K562 (cell line): Measurements from ENCODE around the gene KMO. TPM values are rescaled to one million over a fixed set of nuclear protein-coding genes. Genes with fewer than 3 reads are reported as not detected.

Source experiments
- ATF4 ChIP-seq: fragments of 450-650 bp; formaldehyde crosslinking; IDR thresholded peaks from 2 replicates; pipeline ENCODE4 v1.4.0; 2022; ENCODE audit warnings: mild to moderate bottlenecking, moderate library complexity
- CEBPB ChIP-seq: fragments of 450-650 bp; IDR thresholded peaks from 2 replicates; pipeline ENCODE4 v1.6.1; 2016; ENCODE audit warnings: missing genetic modification characterization, missing compliant biosample characterization
- HDAC2 ChIP-seq: fragments of 450-650 bp; IDR thresholded peaks from 2 replicates; pipeline ENCODE4 v1.6.1; 2016; ENCODE audit warnings: mild to moderate bottlenecking
- LEF1 ChIP-seq: fragments of 450-650 bp; IDR thresholded peaks from 2 replicates; pipeline ENCODE4 v1.6.1; 2016; ENCODE audit warnings: mild to moderate bottlenecking
- MTA3 ChIP-seq: fragments of 450-650 bp; formaldehyde crosslinking; IDR thresholded peaks from 2 replicates; pipeline ENCODE4 v1.6.1; 2017; ENCODE audit warnings: mild to moderate bottlenecking, borderline replicate concordance
- NCOA2 ChIP-seq, 2 experiments: fragments of 450-650 bp; IDR thresholded peaks; 2 replicates each; pipeline ENCODE4 v1.6.1; 2018; ENCODE audit warnings: mild to moderate bottlenecking in 2 of 2, moderate library complexity in 1 of 2; ENCODE audit not compliant: partially characterized antibody in 2 of 2
- NFE2 ChIP-seq: IDR thresholded peaks from 2 replicates; pipeline ENCODE4 v1.6.1; 2014; ENCODE audit warnings: antibody characterized with exemption, low read depth
- NFRKB ChIP-seq: fragments of 450-650 bp; IDR thresholded peaks from 2 replicates; pipeline ENCODE4 v1.6.1; 2016; ENCODE audit warnings: low read depth
- NFYB ChIP-seq: IDR thresholded peaks from 2 replicates; pipeline ENCODE4 v1.6.1; 2011; ENCODE audit warnings: mild to moderate bottlenecking, moderate library complexity; ENCODE audit not compliant: insufficient read length; ENCODE audit errors: extremely low read depth
- OTX1 ChIP-seq: fragments of 450-650 bp; formaldehyde crosslinking; IDR thresholded peaks from 2 replicates; pipeline ENCODE4 v1.4.0; 2022; ENCODE audit warnings: mild to moderate bottlenecking
- POLR3G ChIP-seq: IDR thresholded peaks from 2 replicates; pipeline ENCODE4 v1.6.1; 2011; ENCODE audit not compliant: insufficient read length, insufficient replicate concordance; ENCODE audit errors: extremely low read depth
- RHOXF2B ChIP-seq: fragments of 250-450 bp; sonication (Bioruptor Pico); conservative IDR thresholded peaks from 2 replicates; pipeline ENCODE4 v1.5.1; 2021
- TBL1XR1 ChIP-seq, 2 experiments: IDR thresholded peaks; 2 replicates each; pipeline ENCODE4 v1.6.1; 2012; ENCODE audit warnings: improper control_type of control experiment in 2 of 2, low read length in 2 of 2, mild to moderate bottlenecking in 1 of 2
- ZBTB7A ChIP-seq: IDR thresholded peaks from 2 replicates; pipeline ENCODE4 v1.6.1; 2011; ENCODE audit warnings: low read depth, mild to moderate bottlenecking, low read length, moderate library complexity, borderline replicate concordance; ENCODE audit not compliant: control insufficient read depth
- ZNF282 ChIP-seq: sonication (generic); formaldehyde crosslinking; IDR thresholded peaks from 2 replicates; pipeline ENCODE4 v1.8.1; 2023; ENCODE audit warnings: missing genetic modification reagents
- ZNF311 ChIP-seq: fragments of 250-450 bp; sonication (Bioruptor Pico); IDR thresholded peaks from 2 replicates; pipeline ENCODE4 v1.4.0; 2020; ENCODE audit warnings: mild to moderate bottlenecking, moderate library complexity
- ZNF707 ChIP-seq: fragments of 250-450 bp; sonication (Bioruptor Pico); conservative IDR thresholded peaks from 2 replicates; pipeline ENCODE4 v1.8.0; 2022; ENCODE audit warnings: inconsistent platforms, mild to moderate bottlenecking, moderate library complexity
- polyA plus RNA-seq, 8 experiments: library from polyadenylated mRNA; depleted of rRNA in 4 of 8; stranded (reverse) in 5 of 8; unstranded in 3 of 8; fragments of >200 nt; fragmentation: Nextera tagmentation in 2 of 8; fragmentation: Illumina TruSeq in 1 of 8; extraction: Ambion mirVana in 2 of 8; extraction: Trizol in 1 of 8; gene quantifications; 2 replicates each; pipeline versions ENCODE4 v1.2.1 to v1.2.3, GENCODE V29; 2011 to 2014; ENCODE audit warnings: inconsistent platforms in 1 of 8, missing spikeins in 1 of 8
- total RNA-seq, 7 experiments: library from RNA; depleted of rRNA in 6 of 7; stranded (reverse); fragments of >200 nt in 6 of 7; fragmentation: Illumina TruSeq in 2 of 7; extraction: Trizol in 2 of 7; gene quantifications; 2 replicates each; pipeline versions ENCODE4 v1.2.1 to v1.2.3, GENCODE V29; 2011 to 2021; ENCODE audit warnings: low replicate concordance in 1 of 7
- TF ChIP-seq, protein P1 (sequence below): IDR thresholded peaks from 2 replicates; pipeline ENCODE4 v1.6.1; 2012; ENCODE audit warnings: low read depth, low read length, improper control_type of control experiment, borderline replicate concordance
- TF ChIP-seq, protein P2 (sequence below), 2 experiments: fragments of 450-650 bp in 1 of 2; sonication (generic) in 1 of 2; formaldehyde crosslinking; conservative IDR thresholded peaks; 2 replicates each; pipeline versions ENCODE4 v1.4.0 to v1.8.1; 2020 to 2022; ENCODE audit warnings: mild to moderate bottlenecking in 1 of 2, missing genetic modification reagents in 1 of 2

The KMO gene
- total and polyA plus RNA-seq, 9 of the 15 experiments (the other 6 are each of a cell fraction or from before 2014, with no cell fraction given) = 0.01 to 0.11 (median 0.01) TPM; not detected in 6

- peak; percentile 81; the same call in 1 of the 2 replicates for TF ChIP-seq LEF1
- peak; percentile 88; the same call in 1 of the 2 replicates for TF ChIP-seq MTA3
- no peak for TF ChIP-seq NFYB
- TF ChIP-seq, protein P1, sequence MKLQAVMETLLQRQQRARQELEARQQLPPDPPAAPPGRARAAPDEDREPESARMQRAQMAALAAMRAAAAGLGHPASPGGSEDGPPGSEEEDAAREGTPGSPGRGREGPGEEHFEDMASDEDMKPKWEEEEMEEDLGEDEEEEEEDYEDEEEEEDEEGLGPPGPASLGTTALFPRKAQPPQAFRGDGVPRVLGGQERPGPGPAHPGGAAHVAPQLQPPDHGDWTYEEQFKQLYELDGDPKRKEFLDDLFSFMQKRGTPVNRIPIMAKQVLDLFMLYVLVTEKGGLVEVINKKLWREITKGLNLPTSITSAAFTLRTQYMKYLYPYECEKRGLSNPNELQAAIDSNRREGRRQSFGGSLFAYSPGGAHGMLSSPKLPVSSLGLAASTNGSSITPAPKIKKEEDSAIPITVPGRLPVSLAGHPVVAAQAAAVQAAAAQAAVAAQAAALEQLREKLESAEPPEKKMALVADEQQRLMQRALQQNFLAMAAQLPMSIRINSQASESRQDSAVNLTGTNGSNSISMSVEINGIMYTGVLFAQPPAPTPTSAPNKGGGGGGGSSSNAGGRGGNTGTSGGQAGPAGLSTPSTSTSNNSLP = no peak
- no peak for TF ChIP-seq ZNF707 (CRISPR knock-in tag)
- no peak for TF ChIP-seq POLR3G
- TF ChIP-seq CEBPB (tag) = no peak
- TF ChIP-seq, protein P2, sequence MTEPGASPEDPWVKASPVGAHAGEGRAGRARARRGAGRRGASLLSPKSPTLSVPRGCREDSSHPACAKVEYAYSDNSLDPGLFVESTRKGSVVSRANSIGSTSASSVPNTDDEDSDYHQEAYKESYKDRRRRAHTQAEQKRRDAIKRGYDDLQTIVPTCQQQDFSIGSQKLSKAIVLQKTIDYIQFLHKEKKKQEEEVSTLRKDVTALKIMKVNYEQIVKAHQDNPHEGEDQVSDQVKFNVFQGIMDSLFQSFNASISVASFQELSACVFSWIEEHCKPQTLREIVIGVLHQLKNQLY (CRISPR knock-in tag; conservative IDR thresholded peaks at IDR 0.05) = no peak
- TF ChIP-seq NCOA2 (IDR thresholded peaks at IDR 0.05; ENCODE audit: partially characterized antibody in 2 of 2) = no peak
- TF ChIP-seq ZNF282 (CRISPR knock-in tag) = no peak
- TF ChIP-seq NFE2 = peak; percentile 85
- no peak for TF ChIP-seq TBL1XR1 (IDR thresholded peaks at IDR 0.05; ENCODE audit: low read length in 2 of 2)
- TF ChIP-seq ZBTB7A = no peak
- TF ChIP-seq NFRKB = peak; percentile 67; the same call in 1 of the 2 replicates
- peak; percentile 89 for TF ChIP-seq HDAC2
- peak; percentile 78; the same call in 1 of the 2 replicates for TF ChIP-seq OTX1 (CRISPR knock-in tag)
- peak; percentile 50; the same call in 1 of the 2 replicates for TF ChIP-seq ATF4
- no peak for TF ChIP-seq RHOXF2B (CRISPR knock-in tag)
- no peak for TF ChIP-seq ZNF311 (CRISPR knock-in tag)
These were observed 19.8 kb downstream of the KMO start (continued) for GRCh38 chr1:241551759-241552638.
